Activated naive CD8-positive, alpha-beta T cell (primary cell): ENCODE measurements around the gene NCL.
A peak's percentile ranks its signal among the peaks of the same experiment; 100 is the strongest.

ENCODE experiments used
- H3K27ac Mint-ChIP-seq: one replicate; pipeline ENCODE4 v1.8.0; 2021; ENCODE audit warnings: mixed read lengths
- H3K27me3 Mint-ChIP-seq: one replicate; pipeline ENCODE4 v1.8.0; 2021; ENCODE audit warnings: mixed read lengths
- H3K36me3 Mint-ChIP-seq: one replicate; pipeline ENCODE4 v1.8.0; 2021; ENCODE audit warnings: mixed read lengths
- H3K4me1 Mint-ChIP-seq: one replicate; pipeline ENCODE4 v1.8.0; 2021; ENCODE audit warnings: low read depth, mixed read lengths
- H3K4me3 Mint-ChIP-seq: one replicate; pipeline ENCODE4 v1.8.0; 2021; ENCODE audit warnings: mild to moderate bottlenecking, mixed read lengths
- H3K9me3 Mint-ChIP-seq: one replicate; pipeline ENCODE4 v1.8.0; 2021; ENCODE audit warnings: low read depth, mixed read lengths

Gene NCL

GRCh38 chr2:231429152-231429551 lies 35.1 kb downstream of the NCL start:
- H3K4me1 Mint-ChIP-seq = peaks cover 4% of the 10 kb centered on the region
- no peak overlapping the region for H3K4me3 Mint-ChIP-seq
- peaks cover 7% of the 10 kb centered on the region for H3K27me3 Mint-ChIP-seq
- no peak overlapping the region for H3K27ac Mint-ChIP-seq
- peaks cover 14% of the 10 kb centered on the region for H3K36me3 Mint-ChIP-seq
- H3K9me3 Mint-ChIP-seq = peaks cover 16% of the 10 kb centered on the region

GRCh38 chr2:231427116-231427515 lies 37.2 kb downstream of the NCL start:
- no peak overlapping the region for H3K27ac Mint-ChIP-seq

GRCh38 chr2:231425811-231426703 lies 38.2 kb downstream of the NCL start:
- Mint-ChIP-seq H3K4me3 (no peak overlapping the region), H3K9me3 (peaks cover 6% of the 10 kb centered on the region), H3K27me3 (peaks cover 2% of the 10 kb centered on the region), H3K4me1 (peaks cover 4% of the 10 kb centered on the region), H3K36me3 (peaks cover 6% of the 10 kb centered on the region), H3K27ac (no peak overlapping the region)

More at GRCh38 chr2:231427116-231427515, 37.2 kb downstream of the NCL start:
- Mint-ChIP-seq H3K9me3 (peaks cover 16% of the 10 kb centered on the region), H3K36me3 (peaks cover 14% of the 10 kb centered on the region), H3K27me3 (peaks cover 7% of the 10 kb centered on the region), H3K4me1 (peaks cover 4% of the 10 kb centered on the region), H3K4me3 (no peak overlapping the region)

GRCh38 chr2:231425291-231425810 lies 38.9 kb downstream of the NCL start:
- Mint-ChIP-seq H3K36me3 (peaks cover under 1% of the 10 kb centered on the region), H3K4me1 (peaks cover 4% of the 10 kb centered on the region), H3K4me3 (no peak overlapping the region), H3K27ac (no peak overlapping the region), H3K9me3 (peaks cover under 1% of the 10 kb centered on the region), H3K27me3 (no peaks in the 10 kb centered on the region)

- Mint-ChIP-seq H3K27me3 (peaks cover 5% of the 10 kb centered on the region), H3K4me1 (peaks cover 4% of the 10 kb centered on the region), H3K27ac (no peak overlapping the region), H3K4me3 (no peak overlapping the region), H3K36me3 (no peaks in the 10 kb centered on the region), H3K9me3 (no peaks in the 10 kb centered on the region)
These were observed 41.1 kb downstream of the NCL start for GRCh38 chr2:231423176-231423575.

GRCh38 chr2:231422056-231422455 lies 42.2 kb downstream of the NCL start:
- Mint-ChIP-seq H3K9me3 (no peaks in the 10 kb centered on the region), H3K4me3 (no peak overlapping the region), H3K27me3 (peaks cover 5% of the 10 kb centered on the region), H3K4me1 (peaks cover 4% of the 10 kb centered on the region), H3K27ac (no peak overlapping the region), H3K36me3 (no peaks in the 10 kb centered on the region)

GRCh38 chr2:231421051-231421580 lies 43.2 kb downstream of the NCL start:
- Mint-ChIP-seq H3K4me1 (peaks cover 2% of the 10 kb centered on the region), H3K9me3 (no peaks in the 10 kb centered on the region), H3K4me3 (no peak overlapping the region), H3K27me3 (peaks cover 5% of the 10 kb centered on the region), H3K36me3 (no peaks in the 10 kb centered on the region), H3K27ac (no peak overlapping the region)

GRCh38 chr2:231418820-231419640 lies 45.3 kb downstream of the NCL start:
- no peaks in the 10 kb centered on the region for H3K9me3 Mint-ChIP-seq
- no peaks in the 10 kb centered on the region for H3K4me1 Mint-ChIP-seq
- H3K27ac Mint-ChIP-seq = no peak overlapping the region
- no peaks in the 10 kb centered on the region for H3K36me3 Mint-ChIP-seq
- H3K4me3 Mint-ChIP-seq = no peak overlapping the region
- peaks cover 10% of the 10 kb centered on the region for H3K27me3 Mint-ChIP-seq

GRCh38 chr2:231415029-231415428 lies 49.3 kb downstream of the NCL start:
- H3K4me1 Mint-ChIP-seq = peaks cover 5% of the 10 kb centered on the region
- no peak overlapping the region for H3K27ac Mint-ChIP-seq
- H3K9me3 Mint-ChIP-seq = peaks cover 4% of the 10 kb centered on the region
- no peak overlapping the region for H3K4me3 Mint-ChIP-seq
- H3K36me3 Mint-ChIP-seq = peaks cover 4% of the 10 kb centered on the region
- peaks cover 22% of the 10 kb centered on the region for H3K27me3 Mint-ChIP-seq

GRCh38 chr2:231413921-231414476 lies 50.3 kb downstream of the NCL start:
- Mint-ChIP-seq H3K27me3 (peaks cover 18% of the 10 kb centered on the region), H3K36me3 (peaks cover 4% of the 10 kb centered on the region), H3K9me3 (peaks cover 4% of the 10 kb centered on the region), H3K4me3 (no peak overlapping the region), H3K4me1 (peaks cover 5% of the 10 kb centered on the region), H3K27ac (no peak overlapping the region)

GRCh38 chr2:231413456-231413855 lies 50.8 kb downstream of the NCL start:
- peaks cover 17% of the 10 kb centered on the region for H3K27me3 Mint-ChIP-seq
- H3K4me3 Mint-ChIP-seq = no peak overlapping the region
- H3K27ac Mint-ChIP-seq = no peak overlapping the region
- H3K36me3 Mint-ChIP-seq = peaks cover 4% of the 10 kb centered on the region
- peaks cover 5% of the 10 kb centered on the region for H3K4me1 Mint-ChIP-seq
- H3K9me3 Mint-ChIP-seq = peaks cover 4% of the 10 kb centered on the region

- H3K36me3 Mint-ChIP-seq = peaks cover 4% of the 10 kb centered on the region
- peaks cover 17% of the 10 kb centered on the region for H3K27me3 Mint-ChIP-seq
- peaks cover 5% of the 10 kb centered on the region for H3K4me1 Mint-ChIP-seq
- H3K4me3 Mint-ChIP-seq = peak overlapping the region; percentile 59
- H3K9me3 Mint-ChIP-seq = peaks cover 4% of the 10 kb centered on the region
- no peak overlapping the region for H3K27ac Mint-ChIP-seq
These were observed 51.7 kb downstream of the NCL start for GRCh38 chr2:231412618-231412963.

- Mint-ChIP-seq H3K9me3 (peaks cover 4% of the 10 kb centered on the region), H3K27me3 (peaks cover 17% of the 10 kb centered on the region), H3K27ac (no peak overlapping the region), H3K4me3 (peak overlapping the region; percentile 79), H3K4me1 (peaks cover 5% of the 10 kb centered on the region), H3K36me3 (peaks cover 4% of the 10 kb centered on the region)
These were observed 52.3 kb downstream of the NCL start for GRCh38 chr2:231411831-231412617.

GRCh38 chr2:231411237-231411636 lies 53.0 kb downstream of the NCL start:
- Mint-ChIP-seq H3K4me1 (peaks cover 8% of the 10 kb centered on the region), H3K9me3 (peaks cover 4% of the 10 kb centered on the region), H3K36me3 (peaks cover 4% of the 10 kb centered on the region), H3K4me3 (peak overlapping the region; percentile 79), H3K27me3 (peaks cover 17% of the 10 kb centered on the region), H3K27ac (no peak overlapping the region)
